Activated CD8-positive, alpha-beta memory T cell treated with anti-CD3 and anti-CD28 coated beads, Interleukin-2, amount 50 U/mL, for 1 hour (primary cell): Measurements from ENCODE around the gene DNAJB6.
A peak's percentile ranks its signal among the peaks of the same experiment; 100 is the strongest.

Experiments used
- DNase-seq: peaks from one replicate; pipeline ENCODE4 v3.0.0-alpha.2; 2020; ENCODE audit errors: extremely low read depth

DNAJB6 gene

DNA sequence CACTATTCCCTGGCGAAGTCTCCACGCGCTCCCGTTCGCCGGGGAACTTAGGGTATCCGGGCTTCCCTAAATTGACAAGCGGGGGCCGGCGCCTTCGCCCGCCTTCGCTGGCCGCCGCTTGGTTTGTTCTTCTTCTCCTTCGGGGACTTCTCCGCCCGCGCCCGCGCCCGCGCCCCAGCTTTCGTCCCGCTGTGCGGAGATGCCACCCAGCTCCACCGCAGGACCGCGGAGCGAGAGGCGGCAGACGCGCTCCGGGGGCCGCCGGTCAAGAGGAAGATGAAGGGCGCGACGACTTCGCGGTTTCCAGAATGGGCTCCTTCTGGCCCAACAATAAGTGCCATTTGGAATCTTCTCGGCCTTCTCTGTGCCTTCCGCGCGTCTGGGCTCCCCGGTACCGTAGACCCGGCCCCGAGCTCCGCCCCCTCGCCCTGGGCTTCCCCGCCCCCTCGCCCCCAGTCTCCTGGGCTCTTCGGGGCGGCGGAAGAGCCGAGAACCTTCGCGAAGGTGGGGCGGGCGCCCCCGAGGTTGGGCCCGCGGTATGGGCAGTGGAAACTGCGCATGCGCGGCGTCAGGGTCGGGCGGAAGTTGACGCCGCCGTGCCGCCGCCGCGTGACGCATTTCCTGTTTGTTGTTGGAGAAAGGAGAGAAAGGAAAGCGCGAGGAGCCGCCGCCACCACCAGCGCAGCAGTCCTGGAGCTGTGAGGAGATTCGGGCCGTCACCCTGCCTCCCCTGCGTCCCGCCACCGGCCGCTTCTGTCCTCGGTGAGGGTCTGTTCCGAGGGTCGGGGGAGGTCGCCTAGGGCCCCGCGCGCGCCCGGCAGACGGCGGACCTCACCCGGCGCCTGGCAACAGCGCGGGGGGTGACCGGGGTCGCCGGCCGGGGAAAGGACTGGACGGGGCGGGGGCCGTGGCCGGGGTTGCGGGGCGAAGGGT is at the start of gene DNAJB6:
DNAJB6 (plus strand) TSS at position 622 of the 933 bp plus-strand sequence. CDS start 21,569 bp downstream, outside the sequence.
- DNase-seq, result peak; percentile 90

DNA sequence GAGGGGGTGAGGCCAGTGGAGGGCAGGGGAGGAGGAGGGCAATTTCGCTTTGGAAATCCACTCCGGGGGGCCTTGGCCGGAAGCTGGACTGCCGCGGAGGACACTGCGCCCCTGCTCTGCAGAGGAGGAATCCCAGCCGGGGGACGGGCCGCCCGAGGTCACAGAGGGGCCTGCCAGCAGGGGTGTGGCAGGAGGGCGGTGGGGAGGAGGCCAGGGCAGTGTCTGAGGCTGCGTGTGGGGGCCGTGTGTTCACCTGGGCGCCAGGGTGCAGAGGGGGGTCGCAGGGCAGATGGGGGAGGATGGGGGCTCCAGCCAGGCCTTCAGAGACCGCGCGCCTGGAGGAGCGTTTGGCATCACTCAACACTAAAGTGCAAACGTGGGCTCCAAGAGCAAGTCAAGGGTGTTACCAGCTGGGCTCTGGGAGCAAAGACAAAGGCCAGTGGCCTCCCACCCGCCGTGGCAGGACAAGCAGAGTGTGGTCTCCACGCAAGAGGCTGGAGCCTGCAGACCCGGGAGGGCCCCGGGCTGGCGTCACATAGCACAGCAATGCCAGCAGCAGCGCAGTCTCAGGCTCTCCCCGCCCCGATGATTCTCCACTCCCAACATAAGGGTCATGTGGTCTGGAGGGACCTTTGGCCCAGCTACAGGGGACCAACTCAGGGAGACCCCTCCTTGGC is 45.3 kb upstream of the DNAJB6 start:
- no peak for DNase-seq

DNA sequence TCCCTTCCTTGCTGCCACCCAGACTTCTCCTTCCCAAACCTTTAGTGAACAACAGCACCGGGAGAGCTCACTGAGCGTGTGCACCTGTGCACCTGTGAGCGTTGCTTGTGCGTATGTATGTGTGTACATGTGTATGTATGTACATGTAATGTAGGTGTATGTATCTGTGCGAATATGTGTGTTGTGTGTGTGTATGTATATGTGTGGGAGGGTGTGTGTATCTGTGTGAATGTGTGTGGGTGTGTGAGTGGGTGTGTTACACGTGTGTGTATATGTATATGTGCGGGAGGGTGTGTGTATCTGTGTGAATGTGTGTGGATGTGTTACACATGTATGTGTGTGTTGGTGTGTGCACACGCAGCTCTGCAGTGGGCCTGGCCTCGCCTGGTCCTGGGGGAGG is 44.5 kb upstream of the DNAJB6 start:
- no peak for DNase-seq

DNA sequence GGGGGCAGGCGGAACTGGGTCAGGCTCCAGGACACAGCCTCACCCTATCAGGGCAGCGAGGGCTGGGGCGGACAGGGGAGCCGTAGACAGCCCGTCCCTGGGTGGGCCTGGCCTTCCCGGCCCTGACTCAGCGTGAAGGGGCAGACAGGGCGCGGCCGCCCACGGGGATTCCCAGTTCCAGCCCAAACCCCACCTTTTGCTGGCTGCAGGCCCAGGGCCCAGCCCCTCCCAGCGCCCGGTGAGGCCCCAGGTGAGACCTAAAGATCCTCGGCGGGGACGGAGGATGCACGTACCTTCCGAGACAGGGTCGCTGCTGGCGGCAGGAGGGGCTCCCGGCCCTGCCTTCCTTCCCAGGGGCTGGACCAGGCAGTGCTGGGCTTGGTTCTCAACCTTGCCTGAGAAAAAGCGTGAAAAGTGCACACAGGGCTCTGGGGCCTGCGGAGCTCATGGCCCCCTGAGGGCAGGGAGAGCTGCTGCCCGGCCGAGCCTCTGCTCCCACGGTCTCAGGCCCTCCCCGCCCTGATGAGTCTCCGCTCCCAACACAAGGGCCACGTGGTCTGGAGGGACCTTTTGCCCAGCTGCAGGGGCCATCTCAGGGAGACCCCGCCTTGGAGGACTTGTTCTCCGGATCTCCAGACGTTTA is 43.9 kb upstream of the DNAJB6 start:
- DNase-seq, result no peak

DNA sequence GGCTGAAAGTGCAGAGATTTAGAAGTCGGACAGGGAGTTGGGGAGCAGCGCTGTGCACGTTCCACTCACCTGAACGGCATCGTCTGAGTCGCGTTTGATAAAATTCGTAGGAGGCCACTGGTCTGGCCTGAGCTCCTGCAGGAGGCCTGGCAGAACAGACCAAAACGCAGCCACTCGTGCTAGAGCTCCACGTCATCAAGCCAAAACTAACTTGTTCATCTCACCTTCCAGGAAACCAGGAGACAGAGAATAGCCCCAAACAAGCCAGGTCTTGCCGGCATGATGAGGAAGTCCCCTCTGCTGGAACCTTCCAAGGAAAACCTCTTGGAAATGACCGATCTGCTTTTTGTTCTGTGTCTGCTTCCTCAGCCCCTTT is 43.4 kb upstream of the DNAJB6 start:
- DNase-seq, result no peak

DNA sequence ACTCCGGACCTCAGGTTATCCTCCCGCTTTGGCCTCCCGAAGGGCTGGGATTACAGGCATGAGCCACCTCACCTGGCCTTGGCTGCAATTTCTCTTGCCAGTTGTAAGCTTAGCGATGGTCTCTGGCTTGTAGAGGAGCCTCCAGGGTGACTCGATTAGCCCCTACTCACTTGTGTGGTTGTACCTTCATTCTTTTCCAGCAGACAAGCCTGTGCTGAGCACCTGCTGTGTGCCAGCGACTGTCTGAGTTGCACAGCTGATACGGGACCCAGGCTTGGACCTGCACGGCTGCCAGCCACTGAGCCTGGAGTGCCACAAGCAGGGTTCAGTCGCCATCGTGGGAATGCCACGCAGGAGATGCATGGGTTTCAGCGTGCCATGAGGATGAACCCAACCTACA is 42.0 kb upstream of the DNAJB6 start:
- DNase-seq, result no peak

DNA sequence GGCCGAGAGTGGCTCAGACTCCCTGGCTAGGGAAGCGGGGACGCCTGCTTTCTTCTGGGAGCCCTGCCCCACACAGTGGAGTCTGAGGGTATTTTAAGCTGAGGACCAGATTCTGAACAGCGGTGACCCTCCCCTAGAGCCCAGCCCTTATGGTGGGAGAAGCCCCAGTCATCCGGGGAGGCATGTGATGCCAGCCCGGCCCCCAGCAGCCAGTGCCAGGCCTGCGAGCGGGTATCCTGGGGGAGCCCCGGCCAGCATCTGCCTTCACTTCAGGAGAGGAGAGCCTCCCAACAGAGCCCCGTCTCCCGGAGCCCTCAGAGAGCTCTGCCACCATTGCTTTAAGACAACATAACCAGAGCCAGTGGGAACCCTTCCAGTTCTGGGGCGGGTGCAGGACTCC is 41.5 kb upstream of the DNAJB6 start:
- no peak for DNase-seq

DNA sequence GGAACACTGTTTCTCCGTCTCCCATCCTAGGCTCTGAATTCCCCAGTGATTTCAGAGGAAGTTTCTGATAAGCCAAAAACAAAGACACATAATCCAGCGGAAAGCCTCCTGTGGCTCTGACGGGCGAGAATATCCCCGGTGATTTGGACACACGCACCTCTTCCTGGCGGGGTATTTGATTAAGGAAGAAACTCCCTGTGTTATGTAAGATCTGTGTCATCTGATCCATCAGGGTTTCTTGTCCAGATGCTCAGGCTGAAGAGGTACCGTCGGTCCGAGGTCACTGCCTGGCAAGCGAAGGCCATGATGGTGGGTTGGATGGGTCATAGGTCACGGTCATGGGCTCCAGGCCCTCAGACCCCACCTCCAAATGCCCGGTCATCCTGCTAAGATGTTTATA is 39.6 kb upstream of the DNAJB6 start:
- DNase-seq, result no peak

DNA sequence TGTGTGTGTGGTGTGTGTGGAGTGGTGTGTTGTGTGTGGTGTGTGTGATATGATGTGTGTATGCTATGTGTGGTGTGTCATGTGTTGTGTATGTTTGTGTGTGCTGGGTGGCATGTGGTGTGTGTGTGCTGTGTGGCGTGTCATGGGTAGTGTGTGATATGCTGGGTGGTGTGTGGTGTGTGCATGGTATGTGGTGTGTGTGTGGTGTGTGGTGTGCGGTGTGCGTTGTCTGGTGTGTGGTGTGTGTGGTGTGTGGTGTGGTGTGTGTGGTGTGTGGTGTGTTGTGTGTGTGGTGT is 37.5 kb upstream of the DNAJB6 start:
- no peak for DNase-seq

DNA sequence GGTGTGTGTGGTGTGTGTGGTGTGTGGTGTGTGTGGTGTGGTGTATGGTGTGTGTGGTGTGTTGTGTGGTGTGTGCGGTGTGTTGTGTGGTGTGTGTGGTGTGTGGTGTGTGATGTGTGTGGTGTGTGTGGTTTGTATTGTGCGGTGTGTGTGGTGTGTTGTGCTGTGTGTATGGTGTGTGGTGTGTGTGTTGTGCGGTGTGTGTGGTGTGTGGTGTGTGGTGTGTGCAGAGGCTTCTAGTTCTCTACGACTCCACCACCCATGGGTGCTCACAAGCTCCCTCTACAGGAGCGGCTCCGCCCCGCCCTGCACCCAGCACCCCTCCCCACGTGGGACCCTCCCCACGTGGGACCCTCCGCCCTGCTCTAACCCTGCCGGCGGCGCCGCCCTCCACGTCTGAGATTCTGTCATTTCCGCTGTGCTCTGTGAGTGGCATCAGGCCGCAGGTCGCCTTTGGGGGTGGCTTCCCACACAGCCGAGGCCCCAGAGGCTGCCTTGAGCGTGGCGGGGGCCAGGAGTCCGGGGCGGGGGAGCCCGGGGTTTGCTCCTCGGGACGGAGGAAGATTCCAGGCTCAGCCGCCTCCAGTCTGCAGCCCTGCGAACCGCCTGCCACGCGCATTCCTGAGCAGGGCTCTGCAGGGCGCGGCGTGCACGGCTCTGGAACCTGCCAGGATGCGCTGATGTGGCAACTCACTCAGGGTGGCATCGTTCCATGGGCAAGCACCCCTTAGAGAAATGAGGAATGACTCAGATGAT is 37.0 kb upstream of the DNAJB6 start:
- no peak for DNase-seq

DNA sequence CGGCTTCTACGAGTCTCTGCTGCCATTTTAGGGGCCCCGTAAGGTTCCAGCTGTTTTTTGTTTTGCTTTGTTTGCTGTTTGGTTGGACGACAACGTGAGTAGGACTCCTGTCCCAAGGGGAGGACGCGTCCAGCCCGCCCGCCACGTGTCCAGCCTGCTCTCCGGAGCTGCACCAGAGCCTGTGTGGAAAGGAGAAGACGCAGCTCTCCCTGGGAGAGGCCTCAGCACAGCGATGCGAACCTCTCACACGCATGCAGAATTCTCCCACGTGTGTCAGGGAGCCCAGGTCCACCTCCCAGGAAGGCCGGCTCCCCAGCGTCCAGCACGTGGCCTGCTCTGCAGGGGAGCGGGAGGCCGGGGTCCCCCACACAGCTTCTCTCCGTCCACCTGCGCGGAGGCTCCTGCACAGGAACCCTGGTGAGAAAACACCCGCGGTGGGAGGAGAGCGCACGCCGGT is 36.4 kb upstream of the DNAJB6 start:
- DNase-seq, result no peak

DNA sequence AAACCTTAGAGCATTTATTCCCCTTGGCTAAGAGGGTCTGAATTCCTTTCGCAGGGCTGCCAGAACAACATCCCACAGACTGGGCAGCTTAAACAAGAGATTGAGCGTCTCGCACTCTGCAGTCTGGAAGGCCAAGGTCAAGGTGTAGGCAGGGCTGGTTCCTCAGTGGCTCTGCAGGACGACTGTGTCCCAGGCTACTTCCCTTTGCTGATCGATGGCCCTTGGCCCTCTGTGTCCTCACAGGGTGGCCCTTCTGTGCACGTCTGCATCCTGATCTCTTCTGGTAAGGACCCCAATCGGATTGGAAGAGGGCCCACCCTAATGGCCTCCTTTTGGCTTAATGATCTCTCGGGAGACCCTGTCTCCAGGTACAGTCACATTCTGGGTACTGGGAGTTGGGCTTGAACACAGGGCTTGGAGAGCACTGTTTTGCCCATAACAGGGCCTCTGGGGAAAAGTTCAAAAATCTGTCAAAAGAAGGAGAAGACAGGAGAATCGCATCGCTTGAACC is 35.1 kb upstream of the DNAJB6 start:
- no peak for DNase-seq

DNA sequence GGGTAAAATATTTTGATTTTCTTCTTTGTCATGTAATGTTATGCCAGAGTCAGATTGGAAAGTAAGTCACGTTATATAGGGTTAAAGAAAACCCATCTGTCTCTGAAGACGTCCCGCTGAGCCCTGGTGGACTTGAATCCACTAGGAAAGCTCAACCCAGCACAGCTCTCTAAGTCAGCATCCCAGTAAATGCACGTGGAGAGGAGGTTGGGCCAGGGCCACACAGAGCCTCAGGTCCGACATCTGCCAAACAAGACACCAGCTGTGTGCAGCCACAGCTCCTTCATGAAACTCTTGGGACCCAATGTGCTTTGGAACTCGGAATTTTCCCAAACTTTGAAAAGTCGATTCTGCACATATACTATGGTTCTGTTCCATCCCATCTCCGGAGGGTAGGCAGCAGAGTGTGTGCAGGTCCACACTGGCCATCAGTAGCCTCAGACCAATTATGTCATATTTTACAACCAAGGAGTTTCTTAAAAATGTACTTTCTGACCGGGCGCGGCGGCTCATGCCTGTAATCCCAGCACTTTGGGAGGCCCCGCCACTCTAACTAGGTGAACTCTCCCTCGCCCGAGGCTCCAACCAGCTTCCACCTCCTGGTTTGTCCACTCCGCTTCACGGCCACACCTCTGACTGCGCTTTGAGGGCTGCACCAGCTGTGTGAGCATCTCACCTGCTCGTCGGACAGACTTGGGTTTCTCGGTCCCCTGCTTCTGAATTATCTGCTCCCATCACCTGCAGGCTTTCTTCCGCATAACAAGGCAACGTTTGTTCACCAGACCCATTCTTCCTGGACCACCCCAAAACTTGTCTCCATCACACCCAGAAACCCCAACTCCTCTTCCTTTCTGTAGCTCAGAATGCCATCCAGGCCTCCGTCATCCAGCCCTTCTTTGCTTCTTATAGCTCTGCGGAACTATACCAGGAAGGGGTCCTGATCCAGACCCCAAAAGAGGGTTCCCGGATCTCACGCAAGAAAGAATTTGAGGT is 29.7 kb upstream of the DNAJB6 start:
- no peak for DNase-seq

DNA sequence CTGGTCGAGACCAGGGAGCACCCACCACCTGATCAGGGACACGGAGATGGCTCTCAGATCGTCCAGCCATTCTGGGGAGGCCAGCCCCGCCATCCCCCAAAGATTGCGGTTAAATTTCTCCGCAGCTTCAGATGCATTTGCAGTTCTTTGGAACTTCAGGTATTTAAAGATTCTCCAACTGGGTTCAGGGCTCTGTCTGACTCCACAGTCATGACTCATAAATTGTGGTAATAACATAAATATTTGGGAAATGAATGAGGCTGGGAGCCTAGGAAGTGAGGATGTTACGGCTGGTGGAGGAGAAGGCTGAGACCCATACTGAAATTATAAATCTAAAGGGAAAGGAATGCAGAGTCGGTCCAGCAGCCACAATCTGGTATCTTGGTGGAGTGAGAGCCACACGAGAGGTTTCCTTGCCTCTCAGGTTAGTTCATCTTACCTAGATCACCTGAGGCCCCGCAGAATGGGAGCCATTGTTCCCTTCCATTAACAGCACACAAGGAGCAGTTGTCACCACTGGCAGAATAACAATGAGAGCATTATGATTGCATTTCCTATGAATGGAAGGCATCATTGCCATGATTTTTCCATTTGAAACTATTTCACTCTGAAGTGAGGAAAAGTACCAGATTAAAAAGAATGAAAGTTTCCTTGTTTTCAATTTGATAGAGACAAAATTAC is 26.7 kb upstream of the DNAJB6 start:
- DNase-seq, result no peak

DNA sequence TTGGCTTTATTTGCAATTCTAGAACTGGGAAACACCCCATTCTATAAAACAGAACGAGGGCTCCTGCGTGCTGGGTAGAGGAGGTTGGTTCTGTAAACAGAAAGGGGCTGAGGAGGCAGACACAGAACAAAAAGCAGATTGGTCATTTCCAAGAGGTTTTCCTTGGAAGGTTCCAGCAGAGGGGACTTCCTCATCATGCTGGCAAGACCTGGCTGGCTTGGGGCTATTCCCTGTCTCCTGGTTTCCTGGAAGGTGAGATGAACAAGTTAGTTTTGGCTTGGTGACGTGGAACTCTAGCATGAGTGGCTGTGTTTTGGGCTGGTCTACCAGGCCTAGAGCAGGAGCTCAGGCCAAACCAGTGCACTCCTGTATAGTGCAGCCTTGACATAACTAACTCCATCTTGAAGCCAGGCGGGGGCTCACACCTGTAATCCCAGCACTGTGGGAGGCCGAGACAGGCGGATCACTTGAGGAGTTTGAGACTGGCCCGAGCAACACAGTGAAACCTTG is 26.1 kb upstream of the DNAJB6 start:
- no peak for DNase-seq

DNA sequence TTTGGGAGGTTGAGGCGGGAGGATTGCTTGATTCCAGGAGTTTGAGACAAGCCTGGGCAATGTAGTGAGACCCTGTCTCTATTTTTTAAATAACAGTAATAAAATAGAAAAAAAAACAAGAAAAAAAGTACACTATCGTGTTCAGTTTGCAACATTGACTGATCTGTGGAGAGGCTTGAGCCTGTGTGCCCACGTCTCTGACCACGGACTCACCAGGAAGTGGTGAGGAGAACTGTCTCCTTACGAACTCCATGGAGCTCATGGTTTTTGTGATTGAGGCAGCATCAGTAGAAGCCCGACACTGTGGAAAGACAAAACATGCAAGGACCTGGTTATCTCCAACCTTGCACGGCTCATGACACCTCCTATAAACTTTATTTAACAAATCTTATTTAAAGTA is 23.9 kb upstream of the DNAJB6 start:
- no peak for DNase-seq

DNA sequence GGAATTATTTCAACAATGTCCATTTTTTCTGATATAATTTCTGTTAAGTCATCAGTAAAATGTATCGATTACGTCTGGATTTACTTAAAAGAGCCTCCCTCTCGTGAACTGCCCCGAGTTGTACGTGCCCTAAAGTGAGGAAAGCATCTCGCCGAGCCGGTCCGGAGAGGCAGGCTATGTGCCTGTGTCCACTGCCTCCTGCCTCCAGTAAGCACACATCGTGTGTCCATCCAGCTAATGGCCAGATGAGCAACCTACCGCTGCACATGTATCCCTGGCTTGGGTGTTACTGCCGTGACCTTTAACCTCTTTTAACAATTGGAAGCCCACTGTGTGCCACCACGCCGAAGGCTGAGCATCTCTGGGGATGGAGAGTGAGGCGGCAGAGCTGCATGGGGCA is 23.2 kb upstream of the DNAJB6 start:
- DNase-seq, result no peak

DNA sequence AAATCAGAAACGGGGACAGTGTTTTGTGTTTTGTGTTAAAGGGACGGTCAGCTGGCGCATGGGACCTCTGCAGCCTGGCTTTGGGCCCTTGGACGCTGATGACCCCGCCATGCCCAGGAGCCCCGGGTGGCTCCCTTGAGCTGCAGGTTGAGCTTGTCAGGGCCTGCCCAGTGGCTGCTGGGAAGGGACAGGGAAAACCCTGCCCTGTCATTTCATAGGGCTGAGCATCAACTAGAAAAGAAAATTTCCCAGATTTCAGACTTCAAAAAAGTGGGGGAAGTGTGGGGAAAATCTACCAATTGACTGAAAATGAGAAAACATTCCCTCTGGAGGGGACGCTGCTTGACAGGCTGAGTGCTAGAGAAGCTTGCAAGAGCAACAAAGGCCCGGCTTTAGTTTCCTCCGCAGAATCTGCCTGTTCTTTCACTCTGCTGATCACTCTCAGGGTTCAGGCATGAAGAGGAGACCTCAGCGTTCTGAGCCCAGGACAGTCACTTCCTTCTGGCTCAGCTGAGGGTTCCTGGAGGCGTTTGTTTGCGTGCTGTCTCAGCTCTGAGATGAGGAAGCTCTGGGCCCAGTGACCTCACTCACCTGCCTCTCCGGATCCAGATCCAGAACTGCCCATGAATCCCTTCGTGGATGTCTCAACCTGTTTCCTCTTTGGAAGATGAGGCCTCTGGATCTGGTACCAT is 18.6 kb upstream of the DNAJB6 start:
- DNase-seq, result no peak

DNA sequence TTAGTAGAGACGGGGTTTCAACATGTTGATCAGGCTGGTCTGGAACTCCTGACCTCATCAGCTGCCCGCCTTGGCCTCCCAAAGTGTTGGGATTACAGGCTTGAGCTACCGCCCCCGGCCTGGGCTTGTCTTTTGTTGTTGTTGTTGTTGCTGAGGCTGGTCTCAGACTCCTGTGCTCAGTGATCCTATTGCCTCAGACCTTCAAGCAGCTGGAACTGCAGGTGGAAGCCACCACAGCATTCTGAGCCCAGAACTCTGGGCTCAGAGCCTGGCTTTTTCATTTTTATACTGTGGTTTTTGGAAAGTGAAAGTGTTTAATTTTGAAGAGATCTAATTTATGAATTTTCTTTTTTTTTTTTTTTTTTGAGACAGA is 16.2 kb upstream of the DNAJB6 start:
- DNase-seq, result no peak
